Stimulated activated CD4-positive, alpha-beta T cell treated with anti-CD3 and anti-CD28 coated beads, Interleukin-4, amount 100 ng/mL, for 1 hour (primary cell): Measurements from ENCODE around the gene HIGD1A.

Experiments
- DNase-seq: peaks from one replicate; pipeline ENCODE4 v3.0.0-alpha.2; 2020

Gene HIGD1A

GRCh38 chr3:42804106-42804830 is at the start of gene HIGD1A:
TSS of gene HIGD1A (minus strand) at chr3:42804490. CDS start at chr3:42794253, 10,237 bp downstream.
- DNase-seq, result peak; percentile 95

GRCh38 chr3:42853739-42854302 is 49.5 kb upstream of the HIGD1A start:
- DNase-seq, result no peak

- DNase-seq, result no peak
These were observed 48.8 kb upstream of the HIGD1A start for GRCh38 chr3:42853056-42853455.

- no peak for DNase-seq
These were observed 48.2 kb upstream of the HIGD1A start for GRCh38 chr3:42852441-42852840.

- no peak for DNase-seq
These were observed 47.0 kb upstream of the HIGD1A start for GRCh38 chr3:42851228-42851834.

GRCh38 chr3:42850263-42850662 is 46.0 kb upstream of the HIGD1A start:
- DNase-seq, result no peak

- no peak for DNase-seq
These were observed 44.7 kb upstream of the HIGD1A start for GRCh38 chr3:42849017-42849416.

- no peak for DNase-seq
These were observed 43.4 kb upstream of the HIGD1A start for GRCh38 chr3:42847731-42848130.

GRCh38 chr3:42846685-42847522 is 42.6 kb upstream of the HIGD1A start:
- no peak for DNase-seq

GRCh38 chr3:42844815-42845214 is 40.5 kb upstream of the HIGD1A start:
- DNase-seq, result no peak

- DNase-seq, result no peak
These were observed 40.1 kb upstream of the HIGD1A start for GRCh38 chr3:42844412-42844713.

- DNase-seq, result no peak
These were observed 39.6 kb upstream of the HIGD1A start for GRCh38 chr3:42843713-42844411.

GRCh38 chr3:42841332-42841731 is 37.0 kb upstream of the HIGD1A start:
- no peak for DNase-seq

- no peak for DNase-seq
These were observed 35.3 kb upstream of the HIGD1A start for GRCh38 chr3:42839616-42840015.

GRCh38 chr3:42838571-42838970 is 34.3 kb upstream of the HIGD1A start:
- DNase-seq, result no peak

- DNase-seq, result no peak
These were observed 32.1 kb upstream of the HIGD1A start for GRCh38 chr3:42836150-42837123.

- DNase-seq, result peak; percentile 63
These were observed 27.0 kb upstream of the HIGD1A start for GRCh38 chr3:42831321-42831713.

GRCh38 chr3:42830437-42831320 is 26.4 kb upstream of the HIGD1A start:
- no peak for DNase-seq

- no peak for DNase-seq
These were observed 25.5 kb upstream of the HIGD1A start for GRCh38 chr3:42829628-42830436.
